H1 (cell line): ENCODE measurements around the gene TOM1L2. TPM values are rescaled to one million over a fixed set of nuclear protein-coding genes. Genes with fewer than 3 reads are reported as not detected.

Source experiments
- KDM5A ChIP-seq: fragments of 200-600 bp; IDR thresholded peaks from 2 replicates; pipeline ENCODE4 v1.7.1; 2012; ENCODE audit warnings: mild to moderate bottlenecking, low read length, inconsistent platforms, mixed read lengths
- PHF8 ChIP-seq: fragments of 200-600 bp; sonication (generic); conservative IDR thresholded peaks from 2 replicates; pipeline ENCODE4 v1.7.1; 2012; ENCODE audit warnings: low read depth, mild to moderate bottlenecking, inconsistent platforms, low read length, moderate library complexity
- RFX5 ChIP-seq: IDR thresholded peaks from 2 replicates; pipeline ENCODE4 v1.6.1; 2011; ENCODE audit warnings: low read depth, low read length, improper control_type of control experiment, borderline replicate concordance
- SIRT6 ChIP-seq: IDR thresholded peaks from one replicate; pipeline ENCODE4 v1.7.1; 2012; ENCODE audit warnings: low read length, inconsistent platforms
- TBP ChIP-seq: IDR thresholded peaks from 2 replicates; pipeline ENCODE4 v1.6.1; 2011; ENCODE audit warnings: low read depth, low read length, improper control_type of control experiment
- TCF12 ChIP-seq: IDR thresholded peaks from 2 replicates; pipeline ENCODE4 v1.6.1; 2011; ENCODE audit warnings: low read depth, mild to moderate bottlenecking, low read length
- polyA plus RNA-seq, 7 experiments: library from polyadenylated mRNA; depleted of rRNA in 3 of 7; stranded (reverse) in 5 of 7; unstranded in 2 of 7; fragments of >200 nt in 5 of 7; fragments of 200-250 nt in 2 of 7; gene quantifications; 1 replicate in 5 of 7; 2 replicates in 1 of 7; 4 replicates in 1 of 7; pipeline versions ENCODE4 v1.2.1 to v1.2.3, GENCODE V29; 2011 to 2013; ENCODE audit warnings: missing spikeins in 2 of 7, mixed read lengths in 2 of 7
- total RNA-seq: library from RNA; stranded (reverse); fragmentation: NEBNext Ultra II Directional; extraction: Animal tissue kit (Norgen Biotek cat#: 25700); gene quantifications from 2 replicates; pipeline ENCODE4 v1.2.1, GENCODE V29; 2021
- TF ChIP-seq, protein P1 (sequence below): IDR thresholded peaks from 2 replicates; pipeline ENCODE4 v1.6.1; 2011; ENCODE audit warnings: low read depth, mild to moderate bottlenecking, low read length; ENCODE audit not compliant: insufficient read depth
- TF ChIP-seq, protein P2 (sequence below): IDR thresholded peaks from 2 replicates; pipeline ENCODE4 v1.6.1; 2011; ENCODE audit warnings: low read length, improper control_type of control experiment
- TF ChIP-seq, protein P3 (sequence below): IDR thresholded peaks from 2 replicates; pipeline ENCODE4 v1.6.1; 2012; ENCODE audit warnings: inconsistent platforms

The TOM1L2 gene
- total and polyA plus RNA-seq, 2 of the 8 experiments (the other 6 are each of a cell fraction or from before 2014, with no cell fraction given): 2.0 to 3.4 TPM

DNA sequence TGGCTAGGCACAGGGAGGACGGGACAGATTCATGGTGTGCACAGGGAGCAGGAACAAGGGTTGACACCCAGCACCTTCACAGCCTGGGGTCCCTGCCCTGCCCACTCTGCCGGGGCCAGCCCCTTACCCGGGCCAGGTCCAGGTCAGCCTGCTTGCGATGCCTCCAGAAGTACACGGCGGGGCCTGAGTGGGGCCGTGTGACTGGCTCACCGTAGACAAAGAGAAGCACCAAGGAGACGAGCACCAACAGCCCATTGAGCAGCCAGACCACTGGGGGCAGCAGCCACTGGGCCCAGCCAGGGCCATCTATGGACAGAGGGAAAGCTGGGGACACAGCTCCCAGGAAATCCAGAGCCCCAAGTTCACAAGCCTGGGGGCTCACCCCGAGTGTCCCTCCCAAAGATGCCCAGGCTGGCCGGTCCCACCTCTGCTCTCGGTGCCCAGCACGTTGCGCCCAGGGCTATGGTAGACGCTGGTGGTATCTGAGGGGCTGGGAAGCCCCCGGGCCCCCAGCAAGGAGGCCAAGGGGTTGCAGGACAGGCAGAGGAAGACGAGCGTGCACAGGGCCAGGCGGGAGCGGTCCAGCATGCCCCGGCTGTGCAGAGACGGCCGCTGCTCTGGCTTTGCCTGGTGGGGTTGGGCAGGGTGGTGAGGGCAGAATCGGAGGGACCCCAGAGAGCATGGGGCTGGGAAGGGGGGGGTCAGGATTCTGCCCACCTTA, 155.2 kb downstream of the TOM1L2 start (continued):
- no peak for TF ChIP-seq PHF8
- TF ChIP-seq TCF12: no peak
- TF ChIP-seq, protein P1, sequence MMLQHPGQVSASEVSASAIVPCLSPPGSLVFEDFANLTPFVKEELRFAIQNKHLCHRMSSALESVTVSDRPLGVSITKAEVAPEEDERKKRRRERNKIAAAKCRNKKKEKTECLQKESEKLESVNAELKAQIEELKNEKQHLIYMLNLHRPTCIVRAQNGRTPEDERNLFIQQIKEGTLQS: no peak
- TF ChIP-seq, protein P2, sequence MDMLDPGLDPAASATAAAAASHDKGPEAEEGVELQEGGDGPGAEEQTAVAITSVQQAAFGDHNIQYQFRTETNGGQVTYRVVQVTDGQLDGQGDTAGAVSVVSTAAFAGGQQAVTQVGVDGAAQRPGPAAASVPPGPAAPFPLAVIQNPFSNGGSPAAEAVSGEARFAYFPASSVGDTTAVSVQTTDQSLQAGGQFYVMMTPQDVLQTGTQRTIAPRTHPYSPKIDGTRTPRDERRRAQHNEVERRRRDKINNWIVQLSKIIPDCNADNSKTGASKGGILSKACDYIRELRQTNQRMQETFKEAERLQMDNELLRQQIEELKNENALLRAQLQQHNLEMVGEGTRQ: no peak
- no peak for TF ChIP-seq SIRT6
- TF ChIP-seq RFX5: no peak
- TF ChIP-seq TBP: no peak
- TF ChIP-seq, protein P3, sequence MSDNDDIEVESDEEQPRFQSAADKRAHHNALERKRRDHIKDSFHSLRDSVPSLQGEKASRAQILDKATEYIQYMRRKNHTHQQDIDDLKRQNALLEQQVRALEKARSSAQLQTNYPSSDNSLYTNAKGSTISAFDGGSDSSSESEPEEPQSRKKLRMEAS: no peak
- no peak for TF ChIP-seq KDM5A
